Spleen (tissue), 7 donors: ENCODE measurements around the gene ADM.

Experiments
- POLR2A ChIP-seq, 3 donors: fragments of 450-650 bp; IDR thresholded peaks; one replicate each; pipeline ENCODE4 v1.5.1; 2017; ENCODE audit warnings: antibody characterized with exemption in 3 of 3, mild to moderate bottlenecking in 1 of 3
- TF ChIP-seq, protein P1 (sequence below), 11 experiments: fragments of 200-600 bp in 7 of 11; fragments of 450-650 bp in 4 of 11; sonication (generic) in 4 of 11; IDR thresholded peaks in 8 of 11; conservative IDR thresholded peaks in 3 of 11; 1 replicate in 7 of 11; 2 replicates in 4 of 11; pipeline versions ENCODE4 v1.4.0 to v1.8.0; 2016 to 2021; ENCODE audit warnings: antibody characterized with exemption in 11 of 11, inconsistent platforms in 4 of 11, mild to moderate bottlenecking in 1 of 11
- donor health status: DM: no; HTN: no; CAD: no; lungs with moderate emphysema.
- donor health status: DM: no; HTN: no; CAD: no.
- donor health status: DM: no; HTN: no; CAD: no.

GRCh38 chr11:10351765-10352641 lies 47.1 kb downstream of the ADM start:
- no peak for TF ChIP-seq POLR2A (IDR thresholded peaks at IDR 0.05)
- TF ChIP-seq, protein P1, sequence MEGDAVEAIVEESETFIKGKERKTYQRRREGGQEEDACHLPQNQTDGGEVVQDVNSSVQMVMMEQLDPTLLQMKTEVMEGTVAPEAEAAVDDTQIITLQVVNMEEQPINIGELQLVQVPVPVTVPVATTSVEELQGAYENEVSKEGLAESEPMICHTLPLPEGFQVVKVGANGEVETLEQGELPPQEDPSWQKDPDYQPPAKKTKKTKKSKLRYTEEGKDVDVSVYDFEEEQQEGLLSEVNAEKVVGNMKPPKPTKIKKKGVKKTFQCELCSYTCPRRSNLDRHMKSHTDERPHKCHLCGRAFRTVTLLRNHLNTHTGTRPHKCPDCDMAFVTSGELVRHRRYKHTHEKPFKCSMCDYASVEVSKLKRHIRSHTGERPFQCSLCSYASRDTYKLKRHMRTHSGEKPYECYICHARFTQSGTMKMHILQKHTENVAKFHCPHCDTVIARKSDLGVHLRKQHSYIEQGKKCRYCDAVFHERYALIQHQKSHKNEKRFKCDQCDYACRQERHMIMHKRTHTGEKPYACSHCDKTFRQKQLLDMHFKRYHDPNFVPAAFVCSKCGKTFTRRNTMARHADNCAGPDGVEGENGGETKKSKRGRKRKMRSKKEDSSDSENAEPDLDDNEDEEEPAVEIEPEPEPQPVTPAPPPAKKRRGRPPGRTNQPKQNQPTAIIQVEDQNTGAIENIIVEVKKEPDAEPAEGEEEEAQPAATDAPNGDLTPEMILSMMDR (IDR thresholded peaks at IDR 0.05 in 8 of 11, conservative IDR thresholded peaks at IDR 0.05 in 3 of 11) = no peak
